ENCODE results near the gene MYO1D. TPM values are rescaled to one million over a fixed set of nuclear protein-coding genes. Genes with fewer than 3 reads are reported as not detected.

MYO1D gene
- total and polyA plus RNA-seq, 7 donors, result 6.2 to 184 (median 21.6) TPM

- no peak for DNase-seq
- TF ChIP-seq POLR2AphosphoS5 (IDR thresholded peaks at IDR 0.05), result no peak
- TF ChIP-seq CTCF (IDR thresholded peaks at IDR 0.05), result no peak
- TF ChIP-seq EP300 (IDR thresholded peaks at IDR 0.05), result no peak
- no peak for TF ChIP-seq POLR2A (IDR thresholded peaks at IDR 0.05)
- intact Hi-C loops (cut with DNase I), result loop anchor here (10.0 kb wide), 1 partner anchor 385 kb away; the partner anchor contains the start of gene MYO1D
Observed at GRCh38 chr17:32489320-32490100, 387.4 kb downstream of the MYO1D start.

GRCh38 chr17:32488604-32489180 lies 388.2 kb downstream of the MYO1D start:
- WGBS, 2 donors, result 92 to 93% methylated on average over 13 of the region's 13 CpGs
- no peak for DNase-seq
- H3K4me1 ChIP-seq, result peaks cover 0 to 22% (median 20%) of the 10 kb centered on the region in 4 donors
- no peak overlapping the region for H3K27ac ChIP-seq
- no peak overlapping the region for H3K4me3 ChIP-seq
- no peaks in the 10 kb centered on the region for H3K9me3 ChIP-seq
- no peaks in the 10 kb centered on the region for H3K36me3 ChIP-seq
- TF ChIP-seq POLR2A (IDR thresholded peaks at IDR 0.05) (no peak), EP300 (IDR thresholded peaks at IDR 0.05) (no peak), POLR2AphosphoS5 (IDR thresholded peaks at IDR 0.05) (no peak), CTCF (IDR thresholded peaks at IDR 0.05) (no peak)
- no peaks in the 10 kb centered on the region for H3K27me3 ChIP-seq
- intact Hi-C loops (cut with DNase I), result loop anchor here (10.0 kb wide), 1 partner anchor 386 kb away; the partner anchor contains the start of gene MYO1D

More at GRCh38 chr17:32489320-32490100, 387.4 kb downstream of the MYO1D start:
- Histone ChIP-seq H3K36me3 (no peaks in the 10 kb centered on the region), H3K4me3 (no peak overlapping the region), H3K27ac (no peak overlapping the region), H3K4me1 (peaks cover 0 to 15% (median 14%) of the 10 kb centered on the region in 4 donors), H3K9me3 (no peaks in the 10 kb centered on the region), H3K27me3 (no peaks in the 10 kb centered on the region)
- 85 to 89% methylated on average over 10 of the region's 10 CpGs for WGBS, 2 donors

GRCh38 chr17:32488177-32488542 lies 388.8 kb downstream of the MYO1D start:
- intact Hi-C loops (cut with DNase I), result loop anchor here (10.0 kb wide), 1 partner anchor 387 kb away; the partner anchor contains the start of gene MYO1D
- no peaks in the 10 kb centered on the region for H3K27me3 ChIP-seq
- peaks cover 0 to 27% (median 25%) of the 10 kb centered on the region in 4 donors for H3K4me1 ChIP-seq
- no peak for TF ChIP-seq CTCF (IDR thresholded peaks at IDR 0.05)
- no peak for TF ChIP-seq POLR2AphosphoS5 (IDR thresholded peaks at IDR 0.05)
- TF ChIP-seq EP300 (IDR thresholded peaks at IDR 0.05), result no peak
- no peak for TF ChIP-seq POLR2A (IDR thresholded peaks at IDR 0.05)
- 92 to 94% methylated on average over 16 of the region's 16 CpGs for WGBS, 2 donors
- no peaks in the 10 kb centered on the region for H3K9me3 ChIP-seq
- DNase-seq, result no peak
- no peak overlapping the region for H3K4me3 ChIP-seq
- no peak overlapping the region for H3K27ac ChIP-seq
- no peaks in the 10 kb centered on the region for H3K36me3 ChIP-seq

- Histone ChIP-seq H3K9me3 (no peaks in the 10 kb centered on the region), H3K36me3 (no peaks in the 10 kb centered on the region), H3K4me3 (peak overlapping the region; percentile 25 to 67 (median 57)), H3K27ac (peak overlapping the region in 1 of 4 donors; percentile 31), H3K27me3 (no peaks in the 10 kb centered on the region), H3K4me1 (peaks cover 0 to 28% (median 25%) of the 10 kb centered on the region in 4 donors)
- DNase-seq, result no peak
- 35% methylated on average over 59 of the region's 59 CpGs for WGBS, 2 donors
- intact Hi-C loops (cut with DNase I), result loop anchor here (2.0 to 10.0 kb wide), 2 partner anchors 43 to 387 kb away; partner anchors contain the start of genes MYO1D and PSMD11
- no peak for TF ChIP-seq EP300 (IDR thresholded peaks at IDR 0.05)
- no peak for TF ChIP-seq POLR2A (IDR thresholded peaks at IDR 0.05)
- no peak for TF ChIP-seq POLR2AphosphoS5 (IDR thresholded peaks at IDR 0.05)
- no peak for TF ChIP-seq CTCF (IDR thresholded peaks at IDR 0.05)
Observed at GRCh38 chr17:32487473-32488176, 389.3 kb downstream of the MYO1D start.
